ENCODE data around the gene PGLYRP2. TPM values are rescaled to one million over a fixed set of nuclear protein-coding genes. Genes with fewer than 3 reads are reported as not detected.

Gene PGLYRP2
- total and polyA plus RNA-seq, 12 donors: not detected

DNA sequence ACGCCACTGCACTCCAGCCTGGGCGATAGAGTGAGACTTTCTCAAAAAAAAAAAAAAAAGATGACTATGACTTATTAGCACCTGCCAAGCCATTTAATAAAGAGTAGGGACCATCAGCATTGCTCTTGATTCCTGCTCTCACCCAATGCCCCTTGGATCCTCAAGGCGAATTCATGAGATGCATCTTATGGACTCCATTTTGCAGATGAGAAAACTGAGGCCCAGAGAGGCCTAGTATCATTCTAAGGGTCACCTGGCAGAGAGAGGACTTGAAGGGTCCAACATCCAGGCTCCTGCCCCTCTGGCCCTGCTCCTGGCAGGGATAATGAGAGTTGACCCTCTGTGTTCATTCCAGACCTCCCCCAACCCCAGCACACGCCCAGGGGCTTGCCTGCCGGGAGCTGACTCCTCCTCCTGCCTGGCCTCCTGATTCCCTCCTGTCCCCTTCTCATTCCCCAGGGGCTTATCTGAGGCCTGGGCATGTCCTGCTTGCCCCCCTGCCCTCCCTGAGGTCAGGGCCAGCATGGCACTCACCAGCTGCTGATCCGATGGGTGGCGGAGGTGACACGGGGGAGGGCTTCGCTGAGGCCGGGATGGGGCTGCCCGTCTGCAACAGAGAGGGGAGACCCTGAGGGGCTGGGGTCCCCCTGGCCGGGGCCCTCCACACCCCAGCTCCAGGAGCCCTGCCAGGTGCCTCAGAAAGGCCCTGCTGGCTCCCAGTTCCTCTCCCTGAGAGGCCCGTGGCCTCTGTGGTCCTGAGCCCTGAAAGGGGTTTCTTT, 37.0 kb downstream of the PGLYRP2 start:
- Histone ChIP-seq H3K4me3 (no peak overlapping the region), H3K9me3 (replicated peaks in 1 of 3) (no peaks in the 10 kb centered on the region), H3K27me3 (no peaks in the 10 kb centered on the region), H3K36me3 (replicated peaks in 1 of 2) (no peaks in the 10 kb centered on the region), H3K27ac (no peak overlapping the region), H3K4me1 (replicated peaks in 1 of 2) (no peaks in the 10 kb centered on the region)
- TF ChIP-seq POLR2A (IDR thresholded peaks at IDR 0.05) (no peak), CTCF (IDR thresholded peaks at IDR 0.05) (no peak)
- DNase-seq: peak in 1 of 7 donors; percentile 14
- 76 to 89% (median 80%) methylated on average over 5 to 13 of the region's 13 CpGs for WGBS, 4 donors
- intact Hi-C loops (cut with DNase I): no loop called here

DNA sequence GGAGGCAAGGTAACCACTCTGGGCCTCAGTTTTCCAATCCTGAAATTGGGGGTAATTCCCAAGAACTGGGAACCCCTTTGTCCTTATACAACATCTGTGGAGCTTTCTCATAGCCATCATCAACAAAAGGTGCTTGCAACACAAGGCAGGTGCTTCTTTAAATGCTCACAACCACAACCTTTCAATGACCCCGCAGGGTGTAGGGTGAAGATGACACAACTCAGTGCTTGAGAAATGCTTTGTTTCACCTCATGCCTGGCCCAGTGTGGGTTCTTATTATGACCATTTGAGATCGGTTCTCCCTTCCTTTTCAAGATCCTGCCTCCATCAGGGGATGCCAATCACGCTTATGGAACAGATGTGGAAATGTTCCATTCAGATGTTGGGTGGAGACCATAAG, 38.0 kb downstream of the PGLYRP2 start:
- H3K4me1 ChIP-seq (replicated peaks in 1 of 2): no peaks in the 10 kb centered on the region
- no peak overlapping the region for H3K4me3 ChIP-seq
- no peak overlapping the region for H3K27ac ChIP-seq
- H3K9me3 ChIP-seq (replicated peaks in 1 of 3): no peaks in the 10 kb centered on the region
- intact Hi-C loops (cut with DNase I): no loop called here
- DNase-seq: no peak
- H3K36me3 ChIP-seq (replicated peaks in 1 of 2): no peaks in the 10 kb centered on the region
- H3K27me3 ChIP-seq: no peaks in the 10 kb centered on the region
- no peak for TF ChIP-seq CTCF (IDR thresholded peaks at IDR 0.05)
- no peak for TF ChIP-seq POLR2A (IDR thresholded peaks at IDR 0.05)
- 90 to 100% (median 93%) methylated on average over 3 of the region's 3 CpGs for WGBS, 4 donors

DNA sequence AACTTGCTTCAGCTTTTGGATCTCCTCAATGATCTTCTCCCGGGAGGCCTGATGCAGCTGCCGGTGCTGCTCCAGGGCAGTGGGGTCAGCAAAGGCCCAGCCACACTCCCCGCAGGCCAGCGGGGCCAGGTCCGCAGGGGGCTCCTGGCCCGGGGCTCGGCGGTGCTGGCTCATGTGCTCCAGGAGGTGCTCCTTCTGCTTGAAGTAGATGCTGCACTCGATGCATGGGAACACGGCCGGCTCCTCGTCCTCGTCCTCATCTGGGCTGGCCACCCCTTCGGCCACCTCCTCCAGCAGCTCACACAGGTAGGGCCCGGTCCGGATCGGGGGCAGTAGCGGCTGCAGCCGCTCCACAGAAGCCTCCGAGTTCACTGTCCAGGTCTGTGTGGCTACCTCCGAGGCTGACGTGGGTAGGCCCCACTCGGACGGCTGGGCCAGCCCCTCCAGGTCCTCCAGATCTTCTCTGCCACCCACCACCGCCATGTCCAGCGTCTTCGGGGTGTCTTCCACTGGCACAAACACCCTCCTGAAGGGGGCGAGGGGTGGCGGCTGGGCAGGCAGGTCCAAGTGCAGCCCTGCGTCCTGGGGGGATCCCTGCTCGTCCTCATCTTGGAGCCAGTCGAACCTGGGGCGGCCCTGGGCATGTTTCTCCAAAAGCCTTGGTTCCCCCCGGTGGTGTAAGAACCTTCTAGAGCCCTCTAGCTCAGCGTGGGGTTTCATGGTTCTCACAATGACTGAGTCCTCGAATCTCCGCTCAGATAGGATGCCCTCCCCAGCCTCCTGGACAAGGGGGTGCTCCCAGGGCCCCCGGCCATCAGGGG, 39.3 kb downstream of the PGLYRP2 start:
- DNase-seq: peak in 1 of 7 donors; percentile 16
- H3K27ac ChIP-seq: no peak overlapping the region
- H3K9me3 ChIP-seq (replicated peaks in 1 of 3): no peaks in the 10 kb centered on the region
- H3K4me1 ChIP-seq (replicated peaks in 1 of 2): no peaks in the 10 kb centered on the region
- intact Hi-C loops (cut with DNase I): no loop called here
- TF ChIP-seq CTCF (IDR thresholded peaks at IDR 0.05) (no peak), POLR2A (IDR thresholded peaks at IDR 0.05) (no peak)
- H3K4me3 ChIP-seq: no peak overlapping the region
- no peaks in the 10 kb centered on the region for H3K36me3 ChIP-seq (replicated peaks in 1 of 2)
- no peaks in the 10 kb centered on the region for H3K27me3 ChIP-seq
- WGBS, 4 donors: 92 to 95% (median 92%) methylated on average over 17 to 38 of the region's 38 CpGs

- Histone ChIP-seq H3K27ac (no peak overlapping the region), H3K4me3 (no peak overlapping the region), H3K36me3 (replicated peaks in 1 of 2) (no peaks in the 10 kb centered on the region), H3K9me3 (replicated peaks in 1 of 3) (no peaks in the 10 kb centered on the region), H3K4me1 (replicated peaks in 1 of 2) (no peaks in the 10 kb centered on the region), H3K27me3 (no peaks in the 10 kb centered on the region)
- no peak for TF ChIP-seq POLR2A (IDR thresholded peaks at IDR 0.05)
- no peak for TF ChIP-seq CTCF (IDR thresholded peaks at IDR 0.05)
- DNase-seq: peak in 1 of 7 donors; percentile 13
- 74 to 86% (median 85%) methylated on average over 9 to 25 of the region's 25 CpGs for WGBS, 4 donors
- intact Hi-C loops (cut with DNase I): no loop called here
Observed at GRCh38 chr19:15439078-15439799, 40.1 kb downstream of the PGLYRP2 start.

Data from adrenal gland (tissue), 12 donors.